GM23338 (cell line): Measurements from ENCODE around the gene UBE2G1. TPM values are rescaled to one million over a fixed set of nuclear protein-coding genes. Genes with fewer than 3 reads are reported as not detected.
A peak's percentile ranks its signal among the peaks of the same experiment; 100 is the strongest.

Experiments used
- ATAC-seq: fragments of 200-7000 bp; cut with Tn5 transposase; 3 replicates; pipeline ENCODE4 v1.9.1; 2020
- DNase-seq: peaks from one replicate; pipeline ENCODE4 v3.0.0-alpha.2; 2015; ENCODE audit warnings: low spot score
- H2AFZ ChIP-seq: fragments of 200-600 bp; sonication (generic); 2 replicates; pipeline ENCODE4 v1.8.0; 2016; ENCODE audit warnings: antibody characterized with exemption, mild to moderate bottlenecking, moderate library complexity
- H3F3A ChIP-seq: fragments of 200-600 bp; sonication (generic); replicated peaks from 2 replicates; pipeline ENCODE4 v1.8.0; 2017; ENCODE audit warnings: antibody characterized with exemption, mixed run types, low read depth
- H3K27ac ChIP-seq: fragments of 200-600 bp; sonication (generic); 2 replicates; pipeline ENCODE4 v1.6.1; 2016; ENCODE audit warnings: low read depth
- H3K27me3 ChIP-seq: fragments of 200-600 bp; sonication (generic); 2 replicates; pipeline ENCODE4 v1.8.0; 2016; ENCODE audit warnings: mild to moderate bottlenecking, mixed run types, moderate library complexity; ENCODE audit not compliant: insufficient read depth
- H3K36me3 ChIP-seq: fragments of 200-600 bp; sonication (generic); 2 replicates; pipeline ENCODE4 v1.8.0; 2016; ENCODE audit warnings: mild to moderate bottlenecking; ENCODE audit not compliant: insufficient read depth
- H3K4me1 ChIP-seq: fragments of 200-600 bp; sonication (generic); 2 replicates; pipeline ENCODE4 v1.8.0; 2016; ENCODE audit warnings: mild to moderate bottlenecking, moderate library complexity; ENCODE audit not compliant: insufficient read depth
- H3K4me2 ChIP-seq: fragments of 200-600 bp; sonication (generic); 2 replicates; pipeline ENCODE4 v1.7.1; 2017; ENCODE audit warnings: mixed run types
- H3K4me3 ChIP-seq: fragments of 200-600 bp; sonication (generic); 2 replicates; pipeline ENCODE4 v1.6.1; 2016; ENCODE audit warnings: mixed run types
- H3K79me2 ChIP-seq: fragments of 200-600 bp; sonication (generic); replicated peaks from 2 replicates; pipeline ENCODE4 v1.8.0; 2017; ENCODE audit warnings: mild to moderate bottlenecking; ENCODE audit not compliant: insufficient read depth
- H3K9me2 ChIP-seq: fragments of 200-600 bp; sonication (generic); 2 replicates; pipeline ENCODE4 v1.8.0; 2017; ENCODE audit not compliant: insufficient read depth
- H4K20me1 ChIP-seq: fragments of 200-600 bp; sonication (generic); replicated peaks from 2 replicates; pipeline ENCODE4 v1.8.0; 2017; ENCODE audit warnings: mild to moderate bottlenecking; ENCODE audit not compliant: insufficient read depth
- H3K27ac Mint-ChIP-seq: 2 replicates; pipeline ENCODE4 v1.8.0; 2020; ENCODE audit warnings: inconsistent platforms, mild to moderate bottlenecking, moderate library complexity, mixed read lengths
- H3K27me3 Mint-ChIP-seq: 3 replicates; pipeline ENCODE4 v1.8.0; 2022; ENCODE audit warnings: low read depth, mild to moderate bottlenecking, moderate library complexity, mixed read lengths, inconsistent platforms; ENCODE audit not compliant: insufficient read depth, poor library complexity
- H3K36me3 Mint-ChIP-seq: 3 replicates; pipeline ENCODE4 v1.8.0; 2021; ENCODE audit warnings: low read depth, mild to moderate bottlenecking, inconsistent platforms, moderate library complexity, mixed read lengths
- H3K4me1 Mint-ChIP-seq: 3 replicates; pipeline ENCODE4 v1.8.0; 2020; ENCODE audit warnings: mild to moderate bottlenecking, inconsistent platforms, mixed read lengths
- H3K4me3 Mint-ChIP-seq: 3 replicates; pipeline ENCODE4 v1.8.0; 2021; ENCODE audit warnings: moderate library complexity, mild to moderate bottlenecking, inconsistent platforms, mixed read lengths
- H3K9me3 Mint-ChIP-seq: 3 replicates; pipeline ENCODE4 v1.8.0; 2020; ENCODE audit warnings: moderate library complexity, mild to moderate bottlenecking, inconsistent platforms, mixed read lengths
- CREB1 ChIP-seq: fragments of 250-450 bp; sonication (Bioruptor Pico); IDR thresholded peaks from 2 replicates; pipeline ENCODE4 v1.5.0; 2020; ENCODE audit warnings: low read depth, mild to moderate bottlenecking, moderate library complexity
- CTCF ChIP-seq, 2 experiments: fragments of 200-600 bp in 1 of 2; sonication (generic) in 1 of 2; conservative IDR thresholded peaks; 2 replicates each; pipeline versions ENCODE4 v1.5.1 to v1.6.1; 2016 to 2017; ENCODE audit warnings: antibody characterized with exemption in 2 of 2, low read depth in 2 of 2, mild to moderate bottlenecking in 2 of 2, moderate library complexity in 1 of 2
- ETS1 ChIP-seq: IDR thresholded peaks from 2 replicates; pipeline ENCODE4 v1.6.1; 2016; ENCODE audit warnings: antibody characterized with exemption
- EZH2 ChIP-seq: fragments of 200-600 bp; sonication (generic); IDR thresholded peaks from one replicate; pipeline ENCODE4 v1.8.0; 2017; ENCODE audit warnings: antibody characterized with exemption, mild to moderate bottlenecking, low read depth; ENCODE audit not compliant: unreplicated experiment
- EZH2phosphoT487 ChIP-seq: fragments of 200-600 bp; sonication (generic); IDR thresholded peaks from one replicate; pipeline ENCODE4 v1.8.1; 2018; ENCODE audit warnings: antibody characterized with exemption; ENCODE audit not compliant: unreplicated experiment
- JUNB ChIP-seq: IDR thresholded peaks from one replicate; pipeline ENCODE4 v1.6.1; 2016; ENCODE audit warnings: antibody characterized with exemption; ENCODE audit not compliant: unreplicated experiment
- NANOG ChIP-seq: IDR thresholded peaks from 2 replicates; pipeline ENCODE4 v1.6.1; 2016; ENCODE audit warnings: antibody characterized with exemption, borderline replicate concordance
- POLR2AphosphoS5 ChIP-seq: IDR thresholded peaks from 2 replicates; pipeline ENCODE4 v1.6.1; 2016; ENCODE audit warnings: antibody characterized with exemption, low read depth
- REST ChIP-seq: IDR thresholded peaks from one replicate; pipeline ENCODE4 v1.6.1; 2018; ENCODE audit warnings: antibody characterized with exemption; ENCODE audit not compliant: unreplicated experiment
- STAT1 ChIP-seq: IDR thresholded peaks from one replicate; pipeline ENCODE4 v1.6.1; 2016; ENCODE audit warnings: antibody characterized with exemption; ENCODE audit not compliant: unreplicated experiment
- ZNF114 ChIP-seq: fragments of 250-450 bp; sonication (Bioruptor Pico); IDR thresholded peaks from 2 replicates; pipeline ENCODE4 v1.5.0; 2020; ENCODE audit warnings: mild to moderate bottlenecking, moderate library complexity
- ZNF331 ChIP-seq: fragments of 250-450 bp; sonication (Bioruptor Pico); IDR thresholded peaks from 2 replicates; pipeline ENCODE4 v1.5.0; 2020; ENCODE audit warnings: low read depth, mild to moderate bottlenecking, moderate library complexity
- ZNF462 ChIP-seq: fragments of 250-450 bp; sonication (Bioruptor Pico); IDR thresholded peaks from 2 replicates; pipeline ENCODE4 v1.5.0; 2020; ENCODE audit warnings: mild to moderate bottlenecking, moderate library complexity
- polyA plus RNA-seq: library from polyadenylated mRNA; unstranded; fragments of >200 nt; fragmentation: Nextera tagmentation; extraction: Ambion mirVana; gene quantifications from 2 replicates; pipeline ENCODE4 v1.2.1, GENCODE V29; 2016
- total RNA-seq: library from RNA; depleted of rRNA; stranded (reverse); fragments of >200 nt; shearing (Covaris generic); gene quantifications from 2 replicates; pipeline ENCODE4 v1.2.3, GENCODE V29; 2014

The UBE2G1 gene
- total and polyA plus RNA-seq, 2 experiments from 2014 or later, result 71.9 to 145 TPM

GRCh38 chr17:4319221-4319620 lies 47.3 kb downstream of the UBE2G1 start:
- Histone ChIP-seq H3K4me3 (no peak overlapping the region), H3K4me2 (no peak overlapping the region), H3K4me1 (peaks cover 36% of the 10 kb centered on the region), H4K20me1 (peaks cover 81% of the 10 kb centered on the region), H3K27ac (peak overlapping the region; percentile 10; the same call in 1 of the 2 replicates), H2AFZ (no peak overlapping the region), H3K36me3 (no peaks in the 10 kb centered on the region), H3K27me3 (no peaks in the 10 kb centered on the region), H3K9me2 (no peaks in the 10 kb centered on the region), H3F3A (no peaks in the 10 kb centered on the region), H3K79me2 (peaks cover 100% of the 10 kb centered on the region)
- no peak for DNase-seq
- H3K36me3 Mint-ChIP-seq, result peaks cover 8% of the 10 kb centered on the region; the same call in 2 of the 3 replicates
- H3K27ac Mint-ChIP-seq, result peak overlapping the region; percentile 76; the same call in 1 of the 2 replicates
- H3K4me1 Mint-ChIP-seq, result peaks cover 58% of the 10 kb centered on the region
- H3K27me3 Mint-ChIP-seq, result peaks cover 2% of the 10 kb centered on the region
- no peaks in the 10 kb centered on the region for H3K9me3 Mint-ChIP-seq
- TF ChIP-seq STAT1, result no peak
- no peak for TF ChIP-seq REST
- no peak for TF ChIP-seq ZNF114
- TF ChIP-seq ZNF331 (CRISPR knock-in tag), result no peak
- no peak for TF ChIP-seq JUNB
- no peak for TF ChIP-seq POLR2AphosphoS5
- no peak for TF ChIP-seq NANOG
- no peak for TF ChIP-seq ZNF462
- TF ChIP-seq EZH2, result no peak
- TF ChIP-seq CTCF (conservative IDR thresholded peaks at IDR 0.05; ENCODE audit: low read depth in 2 of 2), result no peak
- no peak for TF ChIP-seq ETS1
- TF ChIP-seq EZH2phosphoT487, result no peak
- TF ChIP-seq CREB1, result no peak
- H3K4me3 Mint-ChIP-seq, result no peak overlapping the region
- no peak for ATAC-seq
